Measurements from ENCODE around the gene NKTR. TPM values are rescaled to one million over a fixed set of nuclear protein-coding genes. Genes with fewer than 3 reads are reported as not detected.

NKTR gene
- total and polyA plus RNA-seq, 3 donors from 2014 or later = 42.2 to 203 (median 175) TPM

DNA sequence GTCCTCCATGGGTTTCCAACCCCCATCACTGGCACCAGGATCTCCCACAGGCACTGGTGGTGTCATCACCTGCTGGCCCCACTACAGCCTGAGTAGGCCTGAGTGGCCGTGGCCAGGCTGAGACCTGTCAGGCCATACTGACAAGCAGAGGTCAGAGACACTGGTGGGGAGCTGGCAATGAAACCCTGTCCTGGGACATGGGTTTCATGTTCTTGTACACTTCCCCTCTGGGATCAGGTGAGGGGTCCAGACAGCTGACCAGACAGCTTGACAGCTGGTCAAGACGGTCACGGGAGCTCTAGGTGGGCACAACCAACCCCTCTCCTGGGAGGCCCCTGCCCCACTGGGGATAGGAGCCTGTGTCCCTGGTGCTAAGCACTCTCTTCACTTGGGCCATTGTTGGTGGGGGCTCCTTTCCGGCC, 66.1 kb downstream of the NKTR start:
- H3K27me3 ChIP-seq = no peaks in the 10 kb centered on the region
- DNase-seq = no peak
- H3K9me3 ChIP-seq = no peaks in the 10 kb centered on the region
- no peak overlapping the region for H3K27ac ChIP-seq
- H3K36me3 ChIP-seq (ENCODE audit: low read depth, missing control alignments) = no peaks in the 10 kb centered on the region
- no peak overlapping the region for H3K4me3 ChIP-seq
- intact Hi-C loops (cut with DNase I; ENCODE audit: low total_unique reads) = loop anchor here (10.0 kb wide), 1 partner anchor 652 kb away; no protein-coding TSS in a partner anchor
- peaks cover 10% of the 10 kb centered on the region for H3K4me1 ChIP-seq
- TF ChIP-seq POLR2A (IDR thresholded peaks at IDR 0.05) = no peak
- TF ChIP-seq, protein P1, sequence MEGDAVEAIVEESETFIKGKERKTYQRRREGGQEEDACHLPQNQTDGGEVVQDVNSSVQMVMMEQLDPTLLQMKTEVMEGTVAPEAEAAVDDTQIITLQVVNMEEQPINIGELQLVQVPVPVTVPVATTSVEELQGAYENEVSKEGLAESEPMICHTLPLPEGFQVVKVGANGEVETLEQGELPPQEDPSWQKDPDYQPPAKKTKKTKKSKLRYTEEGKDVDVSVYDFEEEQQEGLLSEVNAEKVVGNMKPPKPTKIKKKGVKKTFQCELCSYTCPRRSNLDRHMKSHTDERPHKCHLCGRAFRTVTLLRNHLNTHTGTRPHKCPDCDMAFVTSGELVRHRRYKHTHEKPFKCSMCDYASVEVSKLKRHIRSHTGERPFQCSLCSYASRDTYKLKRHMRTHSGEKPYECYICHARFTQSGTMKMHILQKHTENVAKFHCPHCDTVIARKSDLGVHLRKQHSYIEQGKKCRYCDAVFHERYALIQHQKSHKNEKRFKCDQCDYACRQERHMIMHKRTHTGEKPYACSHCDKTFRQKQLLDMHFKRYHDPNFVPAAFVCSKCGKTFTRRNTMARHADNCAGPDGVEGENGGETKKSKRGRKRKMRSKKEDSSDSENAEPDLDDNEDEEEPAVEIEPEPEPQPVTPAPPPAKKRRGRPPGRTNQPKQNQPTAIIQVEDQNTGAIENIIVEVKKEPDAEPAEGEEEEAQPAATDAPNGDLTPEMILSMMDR (IDR thresholded peaks at IDR 0.05) = no peak
- 87 to 92% methylated on average over 2 to 4 of the region's 4 CpGs for WGBS, 2 donors

DNA sequence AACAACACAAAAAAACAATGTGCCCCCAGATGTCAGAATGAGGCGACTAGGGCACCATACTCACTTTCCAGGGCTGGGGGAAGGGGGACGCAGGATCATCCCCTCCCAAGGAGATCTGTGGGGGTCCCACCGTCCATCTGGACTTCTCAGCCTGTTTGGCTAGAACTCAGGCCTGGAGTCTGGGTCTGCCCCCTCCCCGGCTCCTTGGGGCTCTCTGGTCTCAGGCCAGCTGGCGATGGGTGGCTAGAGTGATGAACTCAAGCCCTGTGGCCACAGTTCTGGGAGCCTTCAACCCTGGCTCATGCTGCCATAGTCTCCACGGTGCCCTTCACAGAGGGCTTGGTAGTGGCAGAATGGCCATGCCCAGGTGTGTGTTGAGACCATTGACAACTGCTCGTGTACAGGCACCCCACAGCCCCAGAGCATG, 66.6 kb downstream of the NKTR start:
- H3K9me3 ChIP-seq = no peaks in the 10 kb centered on the region
- no peak for DNase-seq
- no peak overlapping the region for H3K27ac ChIP-seq
- peaks cover 10% of the 10 kb centered on the region for H3K4me1 ChIP-seq
- 61 to 62% methylated on average over 4 to 7 of the region's 7 CpGs for WGBS, 2 donors
- no peaks in the 10 kb centered on the region for H3K36me3 ChIP-seq (ENCODE audit: low read depth, missing control alignments)
- no peaks in the 10 kb centered on the region for H3K27me3 ChIP-seq
- no peak overlapping the region for H3K4me3 ChIP-seq
- intact Hi-C loops (cut with DNase I; ENCODE audit: low total_unique reads) = loop anchor here (10.0 kb wide), 1 partner anchor 652 kb away; no protein-coding TSS in a partner anchor
- TF ChIP-seq, protein P1 (IDR thresholded peaks at IDR 0.05) = no peak
- TF ChIP-seq POLR2A (IDR thresholded peaks at IDR 0.05) = no peak

DNA sequence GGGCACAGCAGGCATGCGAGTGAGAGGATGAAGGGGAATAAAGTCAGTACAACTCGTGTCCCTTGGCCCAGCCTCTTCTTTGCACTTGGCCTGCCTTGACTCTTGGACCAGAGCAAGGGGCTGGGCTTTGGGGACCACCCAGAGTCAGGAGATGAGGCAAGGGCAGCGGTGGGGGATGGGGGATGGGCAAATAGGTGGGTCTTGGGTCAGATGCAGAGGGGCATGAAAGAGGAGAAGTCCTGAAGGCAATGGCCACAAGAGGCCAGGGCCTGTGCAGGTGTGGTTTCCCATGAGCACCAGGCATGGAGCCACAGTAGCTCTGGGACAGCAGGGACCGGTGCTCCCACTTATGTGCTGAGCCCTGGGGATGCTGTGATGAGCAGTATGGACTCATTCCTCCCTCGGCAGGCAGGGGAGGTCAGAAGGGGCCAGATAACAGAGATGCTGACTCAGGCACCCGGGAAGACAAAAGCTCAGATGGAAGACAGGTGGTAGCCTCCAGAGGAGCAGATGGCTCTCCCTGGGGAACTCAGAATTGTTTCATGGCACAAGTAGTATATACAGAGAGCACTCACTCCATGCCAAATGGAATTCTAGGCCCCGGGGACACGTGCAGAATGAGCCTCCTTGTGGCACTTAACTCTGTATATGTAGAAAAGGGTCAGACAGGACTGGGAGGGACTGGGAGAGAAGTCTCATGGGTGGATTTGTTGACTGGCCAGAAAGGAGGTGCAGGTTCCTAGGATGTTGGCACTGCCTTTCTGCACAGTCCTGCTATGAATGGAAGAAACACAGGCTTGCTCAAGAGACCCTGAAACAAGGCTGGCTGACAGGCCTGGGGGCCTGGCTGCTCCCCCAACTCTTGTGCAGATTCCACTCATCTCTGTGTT, 67.3 kb downstream of the NKTR start:
- TF ChIP-seq POLR2A (IDR thresholded peaks at IDR 0.05) = no peak
- TF ChIP-seq, protein P1 (IDR thresholded peaks at IDR 0.05) = no peak
- no peaks in the 10 kb centered on the region for H3K27me3 ChIP-seq
- intact Hi-C loops (cut with DNase I; ENCODE audit: low total_unique reads) = loop anchor here (10.0 kb wide), 1 partner anchor 653 kb away; no protein-coding TSS in a partner anchor
- no peak for DNase-seq
- H3K36me3 ChIP-seq (ENCODE audit: low read depth, missing control alignments) = no peaks in the 10 kb centered on the region
- H3K4me1 ChIP-seq = peaks cover 10% of the 10 kb centered on the region
- no peaks in the 10 kb centered on the region for H3K9me3 ChIP-seq
- no peak overlapping the region for H3K27ac ChIP-seq
- WGBS, 2 donors = 42 to 52% methylated on average over 6 to 8 of the region's 8 CpGs
- no peak overlapping the region for H3K4me3 ChIP-seq

DNA sequence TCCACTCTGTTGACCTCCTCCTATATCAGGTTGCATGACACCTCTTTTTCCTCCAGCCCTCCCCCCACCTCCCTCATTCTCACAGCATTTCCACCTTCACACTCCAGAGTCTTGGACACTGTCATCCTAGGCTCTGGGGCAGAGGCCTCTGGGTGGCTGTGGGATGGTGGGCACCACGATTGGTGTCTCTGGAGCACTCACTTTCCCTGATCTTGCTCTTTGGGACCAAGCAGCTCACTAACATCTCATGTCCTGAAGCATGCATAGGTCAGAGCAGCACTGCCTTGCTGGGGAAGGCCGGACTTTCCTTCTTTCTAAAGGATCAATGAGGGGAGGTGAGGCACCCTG, 67.9 kb downstream of the NKTR start:
- intact Hi-C loops (cut with DNase I; ENCODE audit: low total_unique reads) = loop anchor here (10.0 kb wide), 1 partner anchor 654 kb away; no protein-coding TSS in a partner anchor
- H3K36me3 ChIP-seq (ENCODE audit: low read depth, missing control alignments) = no peaks in the 10 kb centered on the region
- TF ChIP-seq POLR2A (IDR thresholded peaks at IDR 0.05) = no peak
- TF ChIP-seq, protein P1 (IDR thresholded peaks at IDR 0.05) = no peak
- 88 to 95% methylated on average over 2 of the region's 2 CpGs for WGBS, 2 donors
- H3K27ac ChIP-seq = no peak overlapping the region
- peaks cover 10% of the 10 kb centered on the region for H3K4me1 ChIP-seq
- H3K4me3 ChIP-seq = no peak overlapping the region
- no peaks in the 10 kb centered on the region for H3K27me3 ChIP-seq
- no peak for DNase-seq
- H3K9me3 ChIP-seq = no peaks in the 10 kb centered on the region

All from testis (tissue), 3 donors.